Measurements from ENCODE around the gene REP15.

- TF ChIP-seq CTCF (IDR thresholded peaks at IDR 0.05), result no peak
- TF ChIP-seq POLR2A (IDR thresholded peaks at IDR 0.05), result no peak
Measured at GRCh38 chr12:27665704-27666103, 30.5 kb upstream of the REP15 start.

All from transverse colon (tissue), 3 donors.